ENCODE data around the gene CALHM1.
"Not testable (repeated sequence)": the region's sequence is repeated elsewhere in the genome, so short reads cannot be mapped to it uniquely, and the experiment has no call there.

Gene CALHM1, protein sequence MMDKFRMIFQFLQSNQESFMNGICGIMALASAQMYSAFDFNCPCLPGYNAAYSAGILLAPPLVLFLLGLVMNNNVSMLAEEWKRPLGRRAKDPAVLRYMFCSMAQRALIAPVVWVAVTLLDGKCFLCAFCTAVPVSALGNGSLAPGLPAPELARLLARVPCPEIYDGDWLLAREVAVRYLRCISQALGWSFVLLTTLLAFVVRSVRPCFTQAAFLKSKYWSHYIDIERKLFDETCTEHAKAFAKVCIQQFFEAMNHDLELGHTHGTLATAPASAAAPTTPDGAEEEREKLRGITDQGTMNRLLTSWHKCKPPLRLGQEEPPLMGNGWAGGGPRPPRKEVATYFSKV

DNA sequence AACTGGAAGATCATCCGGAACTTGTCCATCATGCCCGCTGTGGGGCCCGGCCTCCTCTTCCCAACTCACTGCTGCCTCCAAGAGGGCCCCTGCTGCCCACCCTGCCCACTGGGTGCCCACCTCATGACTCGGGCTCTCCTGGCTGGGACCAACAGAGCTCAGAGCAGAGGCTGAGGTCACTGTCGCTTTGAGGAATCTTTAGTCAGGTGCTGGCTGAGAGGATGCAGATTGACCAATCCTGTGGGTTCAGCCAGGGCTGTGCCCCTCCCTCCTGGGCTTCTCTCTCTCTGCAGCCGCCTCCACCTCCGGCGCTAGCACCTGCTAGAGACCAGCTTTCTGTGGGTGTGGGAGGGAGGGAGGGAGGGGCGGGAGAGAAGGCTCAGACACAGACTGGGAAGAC lies at the start of gene CALHM1:
Gene CALHM1, minus strand, starts transcription at position 181 of the 400 bp plus-strand sequence. Its CDS starts 149 bp downstream, at position 32.
- Histone ChIP-seq H3K27me3 (ENCODE audit: control insufficient read depth, insufficient read depth, low read length) (no peaks in the 10 kb centered on the region), H3K9me3 (ENCODE audit: control insufficient read depth, insufficient read depth, low read length) (no peaks in the 10 kb centered on the region), H3K9ac (ENCODE audit: low read depth, low read length) (no peak within 1 kb of the TSS), H3K36me3 (ENCODE audit: control insufficient read depth, insufficient read depth, low read length) (no peaks in the 10 kb centered on the region), H3K4me3 (ENCODE audit: low read depth, low read length) (no peak within 1 kb of the TSS), H3K4me1 (ENCODE audit: control insufficient read depth, insufficient read depth, low read length) (peaks cover 3% of the 10 kb centered on the region)

DNA sequence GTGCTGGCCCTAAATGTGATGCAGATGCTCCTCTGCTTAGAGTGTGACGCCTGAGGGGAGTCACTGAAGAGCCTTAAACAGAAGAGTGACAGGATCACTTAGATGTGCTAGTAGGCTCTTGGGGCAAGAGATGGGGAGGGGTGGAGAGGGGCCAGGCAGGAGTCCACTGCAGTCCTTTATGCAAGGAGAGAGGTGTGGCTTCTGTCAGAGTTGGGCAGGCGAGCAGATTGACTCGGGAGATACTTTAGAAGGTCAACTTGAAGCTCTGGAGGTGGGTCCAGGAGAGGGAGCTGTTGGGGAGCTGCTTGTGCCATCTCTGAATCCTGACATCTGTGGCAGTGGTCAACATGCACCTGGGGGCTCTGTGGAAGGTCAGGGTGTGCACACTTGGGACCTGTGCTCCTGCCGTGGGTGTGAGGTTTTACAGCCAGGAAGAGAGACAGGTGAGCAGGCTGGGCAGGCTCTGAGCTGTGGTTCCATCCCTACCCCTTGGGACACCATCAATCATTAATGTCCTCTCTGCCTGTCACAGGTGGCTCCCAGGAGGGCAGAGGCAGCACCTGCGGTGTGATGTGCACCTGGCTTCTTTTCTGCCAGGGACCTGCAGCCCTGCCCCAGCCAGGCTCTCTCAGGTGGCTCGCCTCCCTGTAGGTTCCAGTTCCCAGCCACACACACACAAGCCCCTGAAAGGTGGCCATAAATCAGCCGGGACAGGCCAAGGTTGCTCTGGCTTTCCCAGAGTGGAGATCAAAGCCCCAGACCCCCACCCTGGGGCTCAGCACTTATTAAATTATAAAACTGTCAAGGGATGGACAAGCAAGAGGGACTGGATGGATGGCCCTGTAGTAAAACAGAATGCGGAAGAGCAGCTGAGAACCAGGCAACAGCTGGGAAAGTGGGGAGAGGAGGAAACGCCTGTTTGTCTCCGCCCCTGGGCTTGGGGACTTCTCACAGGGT lies 48.8 kb upstream of the CALHM1 start:
- Histone ChIP-seq H3K4me3 (ENCODE audit: low read depth, low read length) (no peak overlapping the region), H3K9ac (ENCODE audit: low read depth, low read length) (no peak overlapping the region), H3K9me3 (ENCODE audit: control insufficient read depth, insufficient read depth, low read length) (no peaks in the 10 kb centered on the region), H3K4me1 (ENCODE audit: control insufficient read depth, insufficient read depth, low read length) (no peaks in the 10 kb centered on the region), H3K27me3 (ENCODE audit: control insufficient read depth, insufficient read depth, low read length) (no peaks in the 10 kb centered on the region), H3K36me3 (ENCODE audit: control insufficient read depth, insufficient read depth, low read length) (no peaks in the 10 kb centered on the region)

DNA sequence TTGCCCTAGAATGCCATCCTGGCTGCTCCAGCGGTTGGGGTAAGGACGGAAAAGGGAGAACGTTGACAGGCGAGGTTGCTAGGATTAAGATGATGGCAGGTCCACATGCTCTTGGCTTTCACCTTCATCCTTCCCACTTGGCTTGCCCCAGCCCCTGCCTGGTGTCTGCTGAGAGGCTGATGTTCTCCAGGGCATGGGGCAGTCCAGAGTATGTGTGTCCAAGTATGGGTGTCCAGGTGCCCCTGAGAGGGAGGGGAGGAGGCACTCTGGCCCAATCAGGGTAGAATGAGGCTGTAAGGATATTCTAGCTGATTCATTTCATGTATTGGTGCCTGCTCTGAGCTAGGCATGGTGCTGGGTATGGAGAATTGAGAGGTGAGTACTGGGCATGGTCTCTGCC lies 47.4 kb upstream of the CALHM1 start:
- Histone ChIP-seq H3K27me3 (ENCODE audit: control insufficient read depth, insufficient read depth, low read length) (no peaks in the 10 kb centered on the region), H3K9me3 (ENCODE audit: control insufficient read depth, insufficient read depth, low read length) (no peaks in the 10 kb centered on the region), H3K9ac (ENCODE audit: low read depth, low read length) (no peak overlapping the region), H3K4me3 (ENCODE audit: low read depth, low read length) (no peak overlapping the region), H3K36me3 (ENCODE audit: control insufficient read depth, insufficient read depth, low read length) (no peaks in the 10 kb centered on the region), H3K4me1 (ENCODE audit: control insufficient read depth, insufficient read depth, low read length) (no peaks in the 10 kb centered on the region)

DNA sequence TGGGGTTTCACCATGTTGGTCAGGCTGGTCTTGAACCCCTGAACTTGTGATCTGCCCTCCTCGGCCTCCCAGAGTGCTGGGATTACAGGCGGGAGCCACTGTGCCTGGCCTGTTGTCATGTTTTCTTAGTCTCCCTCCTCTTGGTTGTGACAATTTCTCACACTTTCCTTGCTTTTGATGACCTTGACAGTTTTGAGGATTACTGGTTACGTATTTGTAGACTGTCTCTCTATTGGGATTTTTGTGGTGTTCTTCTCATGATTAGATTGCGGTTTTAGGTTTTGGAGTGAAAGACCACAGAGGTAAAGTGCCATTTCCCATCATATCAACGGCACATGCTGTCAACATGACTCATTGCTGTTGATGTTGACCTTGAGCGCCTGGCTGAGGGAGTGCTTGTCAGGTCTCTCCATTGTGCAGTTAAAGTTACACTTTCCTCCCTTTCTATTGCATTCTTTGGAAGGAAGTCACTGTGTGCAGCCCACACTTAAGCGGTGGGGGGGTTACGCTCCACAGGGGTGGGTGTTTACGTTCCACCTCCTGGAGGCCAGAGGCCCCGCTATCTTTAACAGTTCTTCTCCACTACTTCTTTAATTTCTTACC lies 45.6 kb upstream of the CALHM1 start:
- no peaks in the 10 kb centered on the region for H3K27me3 ChIP-seq (ENCODE audit: control insufficient read depth, insufficient read depth, low read length)

DNA sequence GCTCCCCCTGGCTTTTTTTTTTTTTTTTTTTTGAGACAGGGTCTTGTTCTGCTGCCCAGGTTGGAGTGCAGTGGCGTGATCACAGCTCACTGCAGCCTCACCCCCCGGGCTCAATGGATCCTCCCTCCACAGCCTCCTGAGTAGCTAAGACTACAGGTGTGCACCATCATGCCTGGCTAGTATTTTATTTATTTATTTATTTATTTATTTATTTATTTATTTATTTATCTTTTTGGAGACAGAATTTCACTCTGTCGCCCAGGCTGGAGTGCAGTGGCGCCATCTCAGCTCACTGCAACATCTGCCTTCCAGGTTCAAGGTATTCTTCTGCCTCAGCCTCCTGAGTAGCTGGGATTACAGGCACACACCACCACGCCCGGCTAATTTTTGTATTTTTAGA lies 45.1 kb upstream of the CALHM1 start:
- not testable (repeated sequence) for H3K9ac ChIP-seq (ENCODE audit: low read depth, low read length); H3K4me3 ChIP-seq (ENCODE audit: low read depth, low read length); H3K27me3 ChIP-seq (ENCODE audit: control insufficient read depth, insufficient read depth, low read length); H3K36me3 ChIP-seq (ENCODE audit: control insufficient read depth, insufficient read depth, low read length); H3K9me3 ChIP-seq (ENCODE audit: control insufficient read depth, insufficient read depth, low read length); H3K4me1 ChIP-seq (ENCODE audit: control insufficient read depth, insufficient read depth, low read length)

More for the DNA sequence above, 45.6 kb upstream of the CALHM1 start:
- Histone ChIP-seq H3K4me1 (ENCODE audit: control insufficient read depth, insufficient read depth, low read length) (no peaks in the 10 kb centered on the region), H3K9me3 (ENCODE audit: control insufficient read depth, insufficient read depth, low read length) (no peaks in the 10 kb centered on the region), H3K9ac (ENCODE audit: low read depth, low read length) (no peak overlapping the region), H3K36me3 (ENCODE audit: control insufficient read depth, insufficient read depth, low read length) (no peaks in the 10 kb centered on the region), H3K4me3 (ENCODE audit: low read depth, low read length) (no peak overlapping the region)

DNA sequence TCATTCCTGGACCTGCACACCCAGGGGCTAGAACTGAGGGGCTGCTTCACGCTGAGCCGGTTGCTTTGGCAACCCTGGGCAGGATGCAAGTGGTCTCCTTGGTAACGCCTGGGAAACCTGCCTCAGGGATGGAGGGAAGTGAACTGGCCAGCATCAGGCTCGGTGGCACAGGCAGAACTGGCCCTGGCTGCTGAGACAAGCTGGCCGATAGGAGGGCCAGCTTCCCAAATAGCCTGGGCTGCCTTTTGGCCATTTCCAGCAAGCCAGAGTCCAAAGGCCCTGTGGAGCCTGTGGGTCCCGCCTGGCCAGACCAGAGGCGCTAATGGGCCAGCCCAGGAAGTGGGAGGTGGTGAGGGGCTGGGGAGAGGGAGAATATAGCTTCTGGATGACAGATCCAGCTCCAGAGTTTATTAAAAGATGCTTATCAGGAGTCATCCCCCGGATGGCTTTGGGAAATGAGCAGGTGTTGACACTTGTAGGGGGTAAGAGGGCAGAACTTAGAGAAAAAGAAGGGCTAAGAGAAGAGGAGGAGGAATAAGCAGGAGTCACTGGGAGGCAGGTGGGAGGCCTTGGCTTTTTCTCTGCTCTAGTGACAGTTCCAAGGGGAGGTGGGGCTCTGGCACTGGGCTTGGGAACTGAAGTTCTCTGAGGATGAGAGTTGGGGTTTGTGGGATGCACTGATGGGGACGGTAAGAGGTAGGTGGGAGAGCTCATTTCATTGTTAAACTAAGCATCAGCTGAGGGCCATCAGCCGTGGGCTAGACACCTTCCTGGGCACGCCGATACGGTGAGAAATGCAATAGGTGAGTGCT lies 44.4 kb upstream of the CALHM1 start:
- Histone ChIP-seq H3K9me3 (ENCODE audit: control insufficient read depth, insufficient read depth, low read length) (no peaks in the 10 kb centered on the region), H3K36me3 (ENCODE audit: control insufficient read depth, insufficient read depth, low read length) (no peaks in the 10 kb centered on the region), H3K27me3 (ENCODE audit: control insufficient read depth, insufficient read depth, low read length) (no peaks in the 10 kb centered on the region), H3K4me1 (ENCODE audit: control insufficient read depth, insufficient read depth, low read length) (no peaks in the 10 kb centered on the region), H3K4me3 (ENCODE audit: low read depth, low read length) (no peak overlapping the region), H3K9ac (ENCODE audit: low read depth, low read length) (no peak overlapping the region)

DNA sequence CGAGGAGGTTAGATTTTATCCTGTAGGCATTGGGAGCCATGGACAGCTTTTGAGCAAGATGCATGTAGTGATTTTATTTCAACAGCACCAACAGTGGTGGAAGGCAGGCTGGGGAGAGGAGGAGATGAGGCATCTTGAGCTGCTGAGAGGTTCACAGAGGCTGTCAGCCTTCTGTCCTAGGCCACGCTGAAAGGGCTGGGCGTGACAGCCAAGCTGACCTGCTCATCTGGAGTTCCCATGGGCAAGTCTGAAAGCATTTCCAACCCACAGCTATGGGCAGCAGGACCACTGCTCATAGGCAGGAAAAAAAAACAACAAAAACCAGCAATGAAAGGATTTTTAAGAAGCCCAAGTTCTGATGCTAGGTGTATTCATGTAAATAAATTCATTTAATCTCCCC lies 42.5 kb upstream of the CALHM1 start:
- no peak overlapping the region for H3K4me3 ChIP-seq (ENCODE audit: low read depth, low read length)
- H3K36me3 ChIP-seq (ENCODE audit: control insufficient read depth, insufficient read depth, low read length): no peaks in the 10 kb centered on the region
- H3K9me3 ChIP-seq (ENCODE audit: control insufficient read depth, insufficient read depth, low read length): no peaks in the 10 kb centered on the region
- no peaks in the 10 kb centered on the region for H3K4me1 ChIP-seq (ENCODE audit: control insufficient read depth, insufficient read depth, low read length)
- peaks cover 7% of the 10 kb centered on the region for H3K27me3 ChIP-seq (ENCODE audit: control insufficient read depth, insufficient read depth, low read length)
- H3K9ac ChIP-seq (ENCODE audit: low read depth, low read length): no peak overlapping the region

DNA sequence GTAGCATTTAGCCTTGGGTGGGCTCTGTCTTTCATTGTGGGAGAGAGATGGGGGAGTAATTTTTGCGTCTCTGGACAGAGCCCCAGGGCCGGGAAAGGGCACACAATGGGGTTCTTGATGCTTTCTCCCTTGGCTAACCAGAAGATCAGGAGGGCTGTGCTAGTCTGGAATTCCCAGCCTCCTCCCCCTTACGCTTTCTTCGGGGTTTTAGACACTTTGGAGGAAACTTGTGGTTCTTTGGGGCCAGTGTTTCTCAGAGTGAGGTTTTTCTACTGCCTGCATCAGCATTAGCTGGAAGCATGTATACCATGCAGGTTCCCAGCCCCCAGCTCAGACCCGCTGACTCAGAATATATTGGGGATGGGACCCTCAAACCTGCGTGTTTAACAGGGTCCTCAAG lies 41.8 kb upstream of the CALHM1 start:
- Histone ChIP-seq H3K9ac (ENCODE audit: low read depth, low read length) (no peak overlapping the region), H3K4me1 (ENCODE audit: control insufficient read depth, insufficient read depth, low read length) (no peaks in the 10 kb centered on the region), H3K4me3 (ENCODE audit: low read depth, low read length) (no peak overlapping the region), H3K36me3 (ENCODE audit: control insufficient read depth, insufficient read depth, low read length) (no peaks in the 10 kb centered on the region), H3K27me3 (ENCODE audit: control insufficient read depth, insufficient read depth, low read length) (peaks cover 14% of the 10 kb centered on the region), H3K9me3 (ENCODE audit: control insufficient read depth, insufficient read depth, low read length) (no peaks in the 10 kb centered on the region)

DNA sequence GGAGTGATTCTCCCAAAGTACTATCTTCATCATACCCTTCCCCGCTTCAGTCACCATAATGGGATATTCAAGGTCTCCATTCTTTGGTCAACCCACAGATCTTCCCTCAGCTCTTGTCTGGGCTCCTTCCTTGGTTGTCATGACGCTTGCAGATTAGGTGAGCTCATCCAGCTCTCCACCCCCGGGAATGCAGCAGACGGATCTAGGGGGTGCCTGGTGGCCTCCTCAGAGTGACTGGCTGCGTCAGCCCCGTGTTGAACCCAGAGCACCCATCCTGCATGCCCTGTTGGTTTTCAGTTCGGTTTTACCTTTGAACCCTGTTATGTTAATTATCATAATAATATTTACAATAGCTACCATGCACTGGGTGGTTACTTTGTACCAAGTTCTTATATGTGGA lies 41.2 kb upstream of the CALHM1 start:
- Histone ChIP-seq H3K4me3 (ENCODE audit: low read depth, low read length) (no peak overlapping the region), H3K27me3 (ENCODE audit: control insufficient read depth, insufficient read depth, low read length) (peaks cover 20% of the 10 kb centered on the region), H3K9ac (ENCODE audit: low read depth, low read length) (no peak overlapping the region)

DNA sequence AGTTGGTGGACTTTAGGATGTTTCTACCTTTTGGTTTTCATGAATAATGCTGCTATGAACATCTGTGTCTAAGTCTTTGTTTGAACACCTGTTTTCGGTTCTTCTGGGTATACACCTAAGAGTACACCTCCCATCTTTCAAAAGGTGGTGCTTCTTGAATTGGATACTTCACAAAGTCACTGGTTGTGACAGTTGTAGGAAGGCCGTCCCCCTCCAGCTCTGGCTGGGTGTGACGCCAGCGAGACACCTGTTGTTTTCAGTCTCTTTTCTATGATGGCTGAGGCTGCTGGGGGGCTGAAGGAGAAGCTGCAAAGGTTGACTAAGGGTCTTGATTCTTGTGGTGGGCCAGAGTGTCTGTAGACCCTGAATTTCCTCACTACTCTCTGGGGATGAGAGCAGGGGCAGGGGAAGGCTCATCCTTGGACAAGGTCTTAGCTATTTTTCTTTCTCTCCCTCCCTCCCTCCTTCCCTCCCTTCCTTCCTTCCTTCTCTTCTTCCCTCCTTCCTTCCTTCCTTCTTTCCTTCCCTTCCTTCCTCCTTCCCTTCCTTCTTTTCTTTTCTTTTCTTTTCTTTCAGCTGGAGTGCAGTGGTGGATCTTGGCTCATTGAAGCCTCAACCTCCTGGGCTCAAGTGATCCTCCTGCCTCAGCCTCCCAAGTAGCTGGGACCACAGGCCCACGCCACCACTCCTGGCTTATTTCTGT lies 40.4 kb upstream of the CALHM1 start:
- no peak overlapping the region for H3K4me3 ChIP-seq (ENCODE audit: low read depth, low read length)
- no peak overlapping the region for H3K9ac ChIP-seq (ENCODE audit: low read depth, low read length)
- peaks cover 25% of the 10 kb centered on the region for H3K27me3 ChIP-seq (ENCODE audit: control insufficient read depth, insufficient read depth, low read length)
- H3K36me3 ChIP-seq (ENCODE audit: control insufficient read depth, insufficient read depth, low read length): no peaks in the 10 kb centered on the region
- no peaks in the 10 kb centered on the region for H3K9me3 ChIP-seq (ENCODE audit: control insufficient read depth, insufficient read depth, low read length)
- no peaks in the 10 kb centered on the region for H3K4me1 ChIP-seq (ENCODE audit: control insufficient read depth, insufficient read depth, low read length)

More for the DNA sequence above, 41.2 kb upstream of the CALHM1 start:
- H3K36me3 ChIP-seq (ENCODE audit: control insufficient read depth, insufficient read depth, low read length): no peaks in the 10 kb centered on the region
- no peaks in the 10 kb centered on the region for H3K4me1 ChIP-seq (ENCODE audit: control insufficient read depth, insufficient read depth, low read length)
- H3K9me3 ChIP-seq (ENCODE audit: control insufficient read depth, insufficient read depth, low read length): no peaks in the 10 kb centered on the region
